RKO (cell line): Measurements from ENCODE around the gene GSE1.

Experiments
- DNase-seq: peaks from one replicate; pipeline ENCODE4 v3.0.0-alpha.2; 2016; ENCODE audit warnings: low spot score

GSE1 gene

GRCh38 chr16:85661740-85662481, 48.8 kb downstream of the GSE1 start:
- DNase-seq = no peak

GRCh38 chr16:85662482-85662812, 49.3 kb downstream of the GSE1 start:
- no peak for DNase-seq

- DNase-seq = no peak
These were observed 50.1 kb downstream of the GSE1 start for GRCh38 chr16:85662976-85663830.

- DNase-seq = no peak
These were observed 50.8 kb downstream of the GSE1 start for GRCh38 chr16:85663891-85664321.

- no peak for DNase-seq
These were observed 51.7 kb downstream of the GSE1 start for GRCh38 chr16:85664580-85665372.

- DNase-seq = no peak
These were observed 52.2 kb downstream of the GSE1 start for GRCh38 chr16:85665373-85665740.

GRCh38 chr16:85665929-85666328, 52.8 kb downstream of the GSE1 start:
- DNase-seq = no peak

GRCh38 chr16:85667261-85667660, 54.1 kb downstream of the GSE1 start:
- no peak for DNase-seq

- no peak for DNase-seq
These were observed 54.8 kb downstream of the GSE1 start for GRCh38 chr16:85667841-85668413.

- no peak for DNase-seq
These were observed 55.7 kb downstream of the GSE1 start for GRCh38 chr16:85668676-85669424.

- no peak for DNase-seq
These were observed 57.7 kb downstream of the GSE1 start for GRCh38 chr16:85670840-85671239.

- no peak for DNase-seq
These were observed 60.7 kb downstream of the GSE1 start for GRCh38 chr16:85673529-85674417.

GRCh38 chr16:85674418-85674755, 61.3 kb downstream of the GSE1 start:
- DNase-seq = no peak

GRCh38 chr16:85674828-85675227, 61.7 kb downstream of the GSE1 start:
- no peak for DNase-seq

GRCh38 chr16:85675251-85675874, 62.2 kb downstream of the GSE1 start:
- peak; percentile 54 for DNase-seq

GRCh38 chr16:85676466-85676865, 63.3 kb downstream of the GSE1 start:
- DNase-seq = no peak

GRCh38 chr16:85677383-85677967, 64.4 kb downstream of the GSE1 start:
- DNase-seq = no peak

GRCh38 chr16:85678016-85678415, 64.9 kb downstream of the GSE1 start:
- DNase-seq = no peak

GRCh38 chr16:85678821-85679220, 65.7 kb downstream of the GSE1 start:
- no peak for DNase-seq

GRCh38 chr16:85679870-85680269, 66.7 kb downstream of the GSE1 start:
- no peak for DNase-seq
